ENCODE measurements around the gene UNC93B1. TPM values are rescaled to one million over a fixed set of nuclear protein-coding genes. Genes with fewer than 3 reads are reported as not detected.

The UNC93B1 gene
- 18.7 and 19.7 TPM in 2 replicates for total RNA-seq

DNA sequence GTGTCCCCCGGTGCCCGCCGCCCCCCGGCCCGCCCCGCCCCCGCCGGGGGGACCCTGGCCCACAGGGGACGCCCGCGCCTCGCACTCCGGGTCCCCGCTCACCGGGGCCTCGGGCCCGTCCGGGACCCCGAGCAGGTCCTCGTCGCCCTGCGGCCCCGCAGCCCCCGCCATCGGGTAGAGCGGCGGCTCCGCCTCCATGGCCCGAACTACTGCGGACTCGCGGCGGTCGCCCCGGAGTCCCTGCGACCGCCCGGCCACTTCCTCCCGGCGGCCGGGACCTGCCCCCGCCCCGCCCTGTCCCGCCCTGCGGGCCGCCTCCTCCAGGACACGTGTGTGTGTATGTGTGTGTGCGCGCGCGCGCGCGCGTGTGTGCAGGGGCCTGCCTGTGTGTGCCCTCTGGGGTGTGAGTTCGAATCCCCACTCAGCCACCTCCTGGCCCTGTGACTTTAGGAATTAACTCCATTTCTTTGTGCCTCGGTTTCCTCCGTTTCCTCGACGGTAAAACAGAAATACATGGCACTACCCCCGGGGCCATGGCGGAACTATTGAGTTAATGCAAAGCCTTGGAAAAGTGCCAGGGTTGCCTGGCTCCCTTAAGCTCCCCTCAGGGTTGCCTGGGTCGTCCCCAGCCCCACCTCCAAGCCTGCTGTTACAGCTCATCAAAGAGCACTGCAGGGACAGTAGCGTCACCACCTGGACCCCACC, at the start of gene UNC93B1:
Gene UNC93B1, minus strand, starts transcription at position 252 of the 705 bp plus-strand sequence. Its CDS starts 54 bp downstream, at position 198.

DNA sequence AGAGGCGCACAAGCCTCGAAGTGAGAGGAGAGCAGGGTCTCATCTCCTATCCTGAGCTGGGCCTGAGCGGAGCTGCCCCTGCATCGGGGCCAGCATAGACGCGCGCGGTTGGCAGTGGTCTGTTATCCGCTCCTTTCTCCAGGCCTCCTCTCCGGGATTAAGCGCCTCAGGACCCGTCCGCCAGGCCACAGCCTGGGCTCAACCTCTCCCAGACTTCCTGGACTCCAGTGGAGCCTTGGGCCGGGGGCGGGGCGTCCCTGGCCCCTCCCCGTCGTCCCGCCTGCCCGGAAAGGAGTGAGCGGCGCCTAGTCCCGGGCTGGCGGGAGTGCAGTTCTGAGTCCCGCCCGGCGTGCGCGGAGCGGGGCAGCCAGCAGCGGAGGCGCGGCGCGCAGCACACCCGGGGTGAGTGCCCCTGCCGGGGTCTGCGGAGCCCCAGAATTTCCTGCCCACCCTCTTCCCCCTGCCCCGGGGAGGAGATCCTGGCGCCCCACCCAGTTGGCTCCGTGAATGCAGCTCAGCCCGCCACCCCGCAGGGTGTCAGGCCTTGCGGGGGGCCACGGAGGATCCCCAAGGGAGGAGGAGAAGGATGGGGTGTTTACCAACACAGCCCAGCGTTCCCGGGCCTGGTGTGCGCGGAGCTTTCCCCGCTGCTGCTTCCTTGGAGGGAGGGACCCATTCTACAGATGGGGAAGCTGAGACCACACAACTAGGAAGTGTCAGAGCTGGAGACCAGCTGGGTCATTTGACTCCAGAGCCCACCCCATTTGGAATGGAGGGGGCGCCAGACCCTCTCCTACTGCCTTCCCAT, 35.0 kb upstream of the UNC93B1 start, which contains the start of gene TCIRG1:
Gene TCIRG1, plus strand, starts transcription at position 308 of the 808 bp plus-strand sequence. CDS start 2,247 bp downstream, outside the sequence.

GRCh38 chr11:68030318-68031143, 26.6 kb upstream of the UNC93B1 start, which contains the start of gene NDUFS8:
NDUFS8 (plus strand) TSS chr11:68030681; CDS start chr11:68032152, 1,471 bp downstream.

GRCh38 chr11:68010090-68011041, 6.5 kb upstream of the UNC93B1 start, which contains the start of gene ALDH3B1:
ALDH3B1 (plus strand) TSS chr11:68010327; CDS start chr11:68015298, 4,971 bp downstream.

Small RNAs within 50 kb of the gene (small RNA-seq; reads per million reads assigned to genes)
- 0.16 reads per million for gene MIR6753

Other genes starting within 250 kb of the UNC93B1 start
- gene ALDH3B1, start 6.2 kb upstream of the UNC93B1 start, total RNA-seq: 28.7 and 33.1 TPM in 2 replicates
- gene NDUFS8, start 26.6 kb upstream of the UNC93B1 start, total RNA-seq: 94.4 and 108 TPM in 2 replicates
- 128 and 176 TPM in 2 replicates for gene TCIRG1, start 34.9 kb upstream of the UNC93B1 start, total RNA-seq
- 8.5 and 10.2 TPM in 2 replicates for gene CHKA, start 117.3 kb upstream of the UNC93B1 start, total RNA-seq
- 14.7 and 17.2 TPM in 2 replicates for gene KMT5B, start 209.2 kb upstream of the UNC93B1 start, total RNA-seq